ENCODE results near the gene PITPNB.

The PITPNB gene

DNA sequence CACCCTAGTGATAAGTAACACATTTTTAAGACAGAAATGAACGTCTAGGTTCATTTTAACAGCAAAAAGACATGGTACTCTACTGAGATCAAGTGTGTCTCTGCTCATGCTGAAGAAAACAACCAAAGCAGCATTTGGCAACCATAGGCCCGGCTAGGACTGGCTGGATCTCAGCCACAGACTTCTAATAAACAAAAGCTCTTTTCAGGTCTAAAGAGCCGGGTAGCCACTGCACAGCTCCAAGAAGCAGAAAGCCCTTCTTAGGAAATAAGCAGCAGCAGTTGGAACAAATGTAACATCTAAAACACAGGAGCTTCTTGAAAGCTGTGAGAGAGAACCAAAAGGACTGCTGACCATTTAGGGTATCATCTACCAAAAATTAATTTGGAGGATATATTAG is 37.6 kb downstream of the PITPNB start:
- no peak overlapping the region for H3K4me3 ChIP-seq (replicated peaks; ENCODE audit: low read depth, low read length)
- no peak for DNase-seq (ENCODE audit: extremely low read depth, low read depth)
- no peak for TF ChIP-seq CTCF (IDR thresholded peaks at IDR 0.05; ENCODE audit: low read depth, low read length, missing control alignments)

GRCh38 chr22:27880778-27881394 is 38.2 kb downstream of the PITPNB start:
- peak; percentile 73 for DNase-seq (ENCODE audit: extremely low read depth, low read depth)
- H3K4me3 ChIP-seq (replicated peaks; ENCODE audit: low read depth, low read length) = no peak overlapping the region
- peak; percentile 60 for TF ChIP-seq CTCF (IDR thresholded peaks at IDR 0.05; ENCODE audit: low read depth, low read length, missing control alignments)

- TF ChIP-seq CTCF (IDR thresholded peaks at IDR 0.05; ENCODE audit: low read depth, low read length, missing control alignments) = peak; percentile 63
- no peak overlapping the region for H3K4me3 ChIP-seq (replicated peaks; ENCODE audit: low read depth, low read length)
- no peak for DNase-seq (ENCODE audit: extremely low read depth, low read depth)
Measured at GRCh38 chr22:27879923-27880322, 39.1 kb downstream of the PITPNB start.

GRCh38 chr22:27878541-27878940 is 40.5 kb downstream of the PITPNB start:
- no peak for DNase-seq (ENCODE audit: extremely low read depth, low read depth)

GRCh38 chr22:27877501-27877900 is 41.6 kb downstream of the PITPNB start:
- no peak for TF ChIP-seq CTCF (IDR thresholded peaks at IDR 0.05; ENCODE audit: low read depth, low read length, missing control alignments)
- DNase-seq (ENCODE audit: extremely low read depth, low read depth) = no peak
- H3K4me3 ChIP-seq (replicated peaks; ENCODE audit: low read depth, low read length) = no peak overlapping the region

More at GRCh38 chr22:27878541-27878940, 40.5 kb downstream of the PITPNB start:
- TF ChIP-seq CTCF (IDR thresholded peaks at IDR 0.05; ENCODE audit: low read depth, low read length, missing control alignments) = no peak
- H3K4me3 ChIP-seq (replicated peaks; ENCODE audit: low read depth, low read length) = no peak overlapping the region

DNA sequence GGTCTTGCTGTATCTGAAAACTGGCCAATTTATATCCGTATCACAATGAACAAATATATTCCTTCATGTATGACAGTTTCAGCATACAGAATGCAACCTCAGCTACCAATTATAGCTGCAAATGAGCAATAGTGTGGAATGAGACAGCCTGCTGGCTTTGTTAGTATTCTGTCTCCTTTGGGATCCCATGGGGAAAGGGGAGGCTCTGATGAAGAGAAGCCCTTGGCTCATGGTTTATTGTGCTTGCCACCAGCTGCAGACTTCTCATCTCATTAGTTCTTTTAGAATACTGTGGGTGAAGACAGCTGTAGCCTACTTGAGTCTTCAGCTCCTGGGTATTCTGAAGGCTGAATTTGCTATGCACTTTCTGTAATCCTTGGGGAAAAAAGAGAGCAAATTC is 42.4 kb downstream of the PITPNB start:
- no peak for TF ChIP-seq CTCF (IDR thresholded peaks at IDR 0.05; ENCODE audit: low read depth, low read length, missing control alignments)

GRCh38 chr22:27875951-27876350 is 43.1 kb downstream of the PITPNB start:
- TF ChIP-seq CTCF (IDR thresholded peaks at IDR 0.05; ENCODE audit: low read depth, low read length, missing control alignments) = no peak
- no peak for DNase-seq (ENCODE audit: extremely low read depth, low read depth)
- H3K4me3 ChIP-seq (replicated peaks; ENCODE audit: low read depth, low read length) = no peak overlapping the region

More for the DNA sequence above, 42.4 kb downstream of the PITPNB start:
- DNase-seq (ENCODE audit: extremely low read depth, low read depth) = no peak
- H3K4me3 ChIP-seq (replicated peaks; ENCODE audit: low read depth, low read length) = no peak overlapping the region
